ENCODE results near the gene CCL20. TPM values are rescaled to one million over a fixed set of nuclear protein-coding genes. Genes with fewer than 3 reads are reported as not detected.

CCL20 gene
- total and polyA plus RNA-seq, 2 of the 8 experiments (the other 6 are each of a cell fraction or from before 2014, with no cell fraction given) = not detected

GRCh38 chr2:227766373-227766883, 47.2 kb upstream of the CCL20 start:
- H2BK5ac ChIP-seq (ENCODE audit: low read depth, low read length) = no peak overlapping the region
- no peak overlapping the region for H3K4me2 ChIP-seq (ENCODE audit: insufficient read depth in 1 of 2, low read depth in 2 of 2, low read length in 2 of 2)
- H3K27me3 ChIP-seq (replicated peaks in 1 of 4; ENCODE audit: control insufficient read depth in 3 of 4, extremely low read depth in 1 of 4, insufficient read depth in 3 of 4, low read length in 3 of 4) = no peaks in the 10 kb centered on the region
- no peak overlapping the region for H3K27ac ChIP-seq (ENCODE audit: low read depth, low read length)
- no peak overlapping the region for H2AFZ ChIP-seq (ENCODE audit: low read length)
- CTCF ChIA-PET (ENCODE audit: partially characterized antibody) = interaction anchor here (0.6 to 5.4 kb wide), 70 partner anchors 8 to 642 kb away, joined by 3 to 92 read pairs (median 4); partner anchors contain the start of genes DAW1, SCYGR2, SCYGR5 and SCYGR8
- no peaks in the 10 kb centered on the region for H3K23me2 ChIP-seq (ENCODE audit: low read depth, low read length)
- no peaks in the 10 kb centered on the region for H3K36me3 ChIP-seq (ENCODE audit: control insufficient read depth in 2 of 4, insufficient read depth in 4 of 4, low read length in 3 of 4)
- no peak overlapping the region for H2AK5ac ChIP-seq (ENCODE audit: low read depth, low read length)
- H3K4ac ChIP-seq (replicated peaks; ENCODE audit: insufficient read length, low read depth, low read length) = no peak overlapping the region
- no peak overlapping the region for H2BK12ac ChIP-seq (ENCODE audit: low read depth, low read length)
- H3K14ac ChIP-seq (ENCODE audit: insufficient read length) = no peak overlapping the region
- H4K8ac ChIP-seq (ENCODE audit: extremely low read depth, insufficient read depth, low read length) = no peak overlapping the region
- TF ChIP-seq YY1 (IDR thresholded peaks at IDR 0.05; ENCODE audit: low read depth, low read length) = peak; percentile 87
- TF ChIP-seq RAD21 (IDR thresholded peaks at IDR 0.05 in 1 of 2, conservative IDR thresholded peaks at IDR 0.05 in 1 of 2; ENCODE audit: low read depth in 2 of 2, low read length in 2 of 2) = peak; percentile 99 to 100
- TF ChIP-seq, protein P1, sequence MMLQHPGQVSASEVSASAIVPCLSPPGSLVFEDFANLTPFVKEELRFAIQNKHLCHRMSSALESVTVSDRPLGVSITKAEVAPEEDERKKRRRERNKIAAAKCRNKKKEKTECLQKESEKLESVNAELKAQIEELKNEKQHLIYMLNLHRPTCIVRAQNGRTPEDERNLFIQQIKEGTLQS (IDR thresholded peaks at IDR 0.05; ENCODE audit: insufficient read depth, low read depth, low read length) = 0 out of 2 replicates have a peak, but pooled peaks have one; percentile 20
- TF ChIP-seq, protein P2, sequence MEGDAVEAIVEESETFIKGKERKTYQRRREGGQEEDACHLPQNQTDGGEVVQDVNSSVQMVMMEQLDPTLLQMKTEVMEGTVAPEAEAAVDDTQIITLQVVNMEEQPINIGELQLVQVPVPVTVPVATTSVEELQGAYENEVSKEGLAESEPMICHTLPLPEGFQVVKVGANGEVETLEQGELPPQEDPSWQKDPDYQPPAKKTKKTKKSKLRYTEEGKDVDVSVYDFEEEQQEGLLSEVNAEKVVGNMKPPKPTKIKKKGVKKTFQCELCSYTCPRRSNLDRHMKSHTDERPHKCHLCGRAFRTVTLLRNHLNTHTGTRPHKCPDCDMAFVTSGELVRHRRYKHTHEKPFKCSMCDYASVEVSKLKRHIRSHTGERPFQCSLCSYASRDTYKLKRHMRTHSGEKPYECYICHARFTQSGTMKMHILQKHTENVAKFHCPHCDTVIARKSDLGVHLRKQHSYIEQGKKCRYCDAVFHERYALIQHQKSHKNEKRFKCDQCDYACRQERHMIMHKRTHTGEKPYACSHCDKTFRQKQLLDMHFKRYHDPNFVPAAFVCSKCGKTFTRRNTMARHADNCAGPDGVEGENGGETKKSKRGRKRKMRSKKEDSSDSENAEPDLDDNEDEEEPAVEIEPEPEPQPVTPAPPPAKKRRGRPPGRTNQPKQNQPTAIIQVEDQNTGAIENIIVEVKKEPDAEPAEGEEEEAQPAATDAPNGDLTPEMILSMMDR (IDR thresholded peaks at IDR 0.05; ENCODE audit: control extremely low read depth in 1 of 3, insufficient read depth in 1 of 3, low read depth in 1 of 3, low read length in 3 of 3) = peak; percentile 75 to 91 (median 84)
- TF ChIP-seq TEAD4 (IDR thresholded peaks at IDR 0.05; ENCODE audit: low read depth, low read length) = peak; percentile 67
- TF ChIP-seq BACH1 (IDR thresholded peaks at IDR 0.05; ENCODE audit: low read length) = no peak
- TF ChIP-seq SP1 (IDR thresholded peaks at IDR 0.05; ENCODE audit: low read depth, low read length) = no peak
- no peaks in the 10 kb centered on the region for H3K9me3 ChIP-seq (ENCODE audit: insufficient read depth in 2 of 2, low read depth in 1 of 2, low read length in 1 of 2)
- no peaks in the 10 kb centered on the region for H3K4me1 ChIP-seq (replicated peaks in 1 of 4; ENCODE audit: control insufficient read depth in 3 of 4, insufficient read depth in 4 of 4, low read length in 3 of 4)
- peak; percentile 86 for FAIRE-seq
- no peaks in the 10 kb centered on the region for H3K79me2 ChIP-seq (ENCODE audit: control insufficient read depth in 1 of 2, insufficient read depth in 2 of 2, low read length in 2 of 2)
- no peaks in the 10 kb centered on the region for H4K20me1 ChIP-seq (replicated peaks in 1 of 2; ENCODE audit: control insufficient read depth in 1 of 2, insufficient read depth in 2 of 2, low read length in 2 of 2)
- POLR2A ChIA-PET (ENCODE audit: partially characterized antibody) = interaction anchor here (1.2 to 1.4 kb wide), 2 partner anchors 26 to 107 kb away, joined by 4 read pairs; no protein-coding TSS in a partner anchor
- H3K79me1 ChIP-seq (ENCODE audit: low read depth, low read length) = no peaks in the 10 kb centered on the region
- no peak overlapping the region for H3K23ac ChIP-seq (ENCODE audit: insufficient read length)
- no peak overlapping the region for H4K91ac ChIP-seq (replicated peaks; ENCODE audit: insufficient read length, low read length)
- no peak overlapping the region for H3K18ac ChIP-seq (ENCODE audit: extremely low read depth, low read length)
- no peak overlapping the region for H3K4me3 ChIP-seq (ENCODE audit: extremely low read depth in 1 of 4, insufficient read depth in 2 of 4, low read depth in 3 of 4, low read length in 4 of 4)
- WGBS, 2 experiments (ENCODE audit: extremely low coverage in 1 of 2, insufficient coverage in 1 of 2, insufficient read length in 1 of 2, insufficient replicate concordance in 2 of 2, low coverage in 1 of 2, low lambda C conversion rate in 2 of 2, missing lambda C conversion rate in 1 of 2) = 40% methylated on average over 11 of the region's 11 CpGs; no CpG with 5 or more reads in 1 of the 2 experiments
- no peak overlapping the region for H2BK120ac ChIP-seq (replicated peaks; ENCODE audit: low read depth, low read length)
- peak overlapping the region; percentile 61; the same call in 1 of the 2 replicates for H2BK15ac ChIP-seq (ENCODE audit: low read length)
- no peak overlapping the region for H3K9ac ChIP-seq (replicated peaks in 1 of 4; ENCODE audit: extremely low read depth in 1 of 4, low read depth in 3 of 4, low read length in 3 of 4)
- H4K5ac ChIP-seq (ENCODE audit: insufficient read length, low read depth, low read length) = no peak overlapping the region
- H3K56ac ChIP-seq (replicated peaks; ENCODE audit: insufficient read length, low read depth, low read length) = no peak overlapping the region
- DNase-seq (ENCODE audit: low read depth in 1 of 2, low spot score in 2 of 2) = peak; percentile 70 to 89
- no peak overlapping the region for H2BK20ac ChIP-seq (ENCODE audit: low read length)

All from H1 (cell line).